Measurements from ENCODE around the gene NDUFS2.
"Not testable (repeated sequence)": the region's sequence is repeated elsewhere in the genome, so short reads cannot be mapped to it uniquely, and the experiment has no call there.

Gene NDUFS2

GRCh38 chr1:161219078-161219892, 17.1 kb downstream of the NDUFS2 start:
- DNase-seq (ENCODE audit: low read depth in 2 of 2): no peak

GRCh38 chr1:161220002-161220401, 17.8 kb downstream of the NDUFS2 start:
- DNase-seq (ENCODE audit: low read depth in 2 of 2): no peak

GRCh38 chr1:161222175-161223019, 20.2 kb downstream of the NDUFS2 start:
- DNase-seq (ENCODE audit: low read depth in 2 of 2): no peak

- DNase-seq (ENCODE audit: low read depth in 2 of 2): no peak
Observed at GRCh38 chr1:161223805-161224694, 21.9 kb downstream of the NDUFS2 start.

- DNase-seq (ENCODE audit: low read depth in 2 of 2): not testable (repeated sequence)
Observed at GRCh38 chr1:161224695-161225087, 22.5 kb downstream of the NDUFS2 start.

- no peak for DNase-seq (ENCODE audit: low read depth in 2 of 2)
Observed at GRCh38 chr1:161225178-161225533, 23.0 kb downstream of the NDUFS2 start.

GRCh38 chr1:161225534-161226319, 23.6 kb downstream of the NDUFS2 start, which contains the start of gene TOMM40L:
Gene TOMM40L (plus strand): TSS chr1:161226060. CDS start chr1:161226490, 430 bp downstream.
- peak; percentile 63 to 80 for DNase-seq (ENCODE audit: low read depth in 2 of 2)

- no peak for DNase-seq (ENCODE audit: low read depth in 2 of 2)
Observed at GRCh38 chr1:161226320-161226711, 24.1 kb downstream of the NDUFS2 start.

- DNase-seq (ENCODE audit: low read depth in 2 of 2): no peak
Observed at GRCh38 chr1:161226759-161227158, 24.6 kb downstream of the NDUFS2 start.

GRCh38 chr1:161227196-161227871, 25.2 kb downstream of the NDUFS2 start:
- DNase-seq (ENCODE audit: low read depth in 2 of 2): peak; percentile 79 to 89

GRCh38 chr1:161228032-161228431, 25.9 kb downstream of the NDUFS2 start:
- no peak for DNase-seq (ENCODE audit: low read depth in 2 of 2)

- DNase-seq (ENCODE audit: low read depth in 2 of 2): no peak
Observed at GRCh38 chr1:161229896-161230295, 27.7 kb downstream of the NDUFS2 start.

- DNase-seq (ENCODE audit: low read depth in 2 of 2): no peak
Observed at GRCh38 chr1:161230762-161231161, 28.6 kb downstream of the NDUFS2 start.

GRCh38 chr1:161233102-161233501, 30.9 kb downstream of the NDUFS2 start:
- no peak for DNase-seq (ENCODE audit: low read depth in 2 of 2)

- no peak for DNase-seq (ENCODE audit: low read depth in 2 of 2)
Observed at GRCh38 chr1:161235957-161236775, 34.0 kb downstream of the NDUFS2 start.

- no peak for DNase-seq (ENCODE audit: low read depth in 2 of 2)
Observed at GRCh38 chr1:161238039-161238473, 35.9 kb downstream of the NDUFS2 start, which contains the start of gene NR1I3. Gene NR1I3 (minus strand): TSS chr1:161238203. CDS start chr1:161236565, 1,638 bp downstream.

- no peak for DNase-seq (ENCODE audit: low read depth in 2 of 2)
Observed at GRCh38 chr1:161241682-161242081, 39.5 kb downstream of the NDUFS2 start.

GRCh38 chr1:161242313-161242712, 40.1 kb downstream of the NDUFS2 start:
- DNase-seq (ENCODE audit: low read depth in 2 of 2): no peak

GRCh38 chr1:161244888-161245287, 42.7 kb downstream of the NDUFS2 start:
- no peak for DNase-seq (ENCODE audit: low read depth in 2 of 2)
